Ascending aorta (tissue), 2 donors: ENCODE measurements around the gene MAP3K12. TPM values are rescaled to one million over a fixed set of nuclear protein-coding genes. Genes with fewer than 3 reads are reported as not detected.
A peak's percentile ranks its signal among the peaks of the same experiment; 100 is the strongest.

ENCODE experiments used
- DNase-seq, 2 donors: peaks; one replicate each; pipeline ENCODE4 v3.0.0-alpha.2; 2019; ENCODE audit warnings: low spot score in 2 of 2
- H3K27ac ChIP-seq, 2 donors: fragments of 200-600 bp; sonication (generic); one replicate each; pipeline ENCODE4 v1.5.1; 2016 to 2017; ENCODE audit warnings: mild to moderate bottlenecking in 1 of 2
- H3K27me3 ChIP-seq: fragments of 200-600 bp; sonication (generic); one replicate; pipeline ENCODE4 v1.5.1; 2017
- H3K36me3 ChIP-seq, 2 donors: fragments of 200-600 bp; sonication (generic); one replicate each; pipeline ENCODE4 v1.5.1; 2016
- H3K4me1 ChIP-seq, 2 donors: fragments of 200-600 bp; sonication (generic); one replicate each; pipeline ENCODE4 v1.5.1; 2016 to 2017; ENCODE audit warnings: mild to moderate bottlenecking in 1 of 2
- H3K4me3 ChIP-seq, 2 donors: fragments of 200-600 bp; sonication (generic); one replicate each; pipeline ENCODE4 v1.5.1; 2016 to 2017; ENCODE audit warnings: mild to moderate bottlenecking in 1 of 2
- H3K9me3 ChIP-seq, 2 donors: fragments of 200-600 bp; sonication (generic); one replicate each; pipeline ENCODE4 v1.5.1; 2016
- intact Hi-C: fragments of 100-400 bp; cut with DNase I; formaldehyde crosslinking; loops from one replicate; pipeline ENCODE4 v1.15.1; 2023
- total RNA-seq: library from RNA; depleted of rRNA; stranded (reverse); fragments of >200 nt; gene quantifications from one replicate; pipeline ENCODE4 v1.1.0, GENCODE V29; 2016
- TF ChIP-seq, protein P1 (sequence below), 3 experiments: fragments of 200-600 bp in 2 of 3; fragments of 450-650 bp in 1 of 3; sonication (generic) in 2 of 3; IDR thresholded peaks; one replicate each; pipeline ENCODE4 v1.5.1; 2016 to 2019; ENCODE audit warnings: antibody characterized with exemption in 3 of 3, mild to moderate bottlenecking in 1 of 3, moderate library complexity in 1 of 3

The MAP3K12 gene
- total RNA-seq, 1 donor from 2014 or later: 20.8 TPM

DNA sequence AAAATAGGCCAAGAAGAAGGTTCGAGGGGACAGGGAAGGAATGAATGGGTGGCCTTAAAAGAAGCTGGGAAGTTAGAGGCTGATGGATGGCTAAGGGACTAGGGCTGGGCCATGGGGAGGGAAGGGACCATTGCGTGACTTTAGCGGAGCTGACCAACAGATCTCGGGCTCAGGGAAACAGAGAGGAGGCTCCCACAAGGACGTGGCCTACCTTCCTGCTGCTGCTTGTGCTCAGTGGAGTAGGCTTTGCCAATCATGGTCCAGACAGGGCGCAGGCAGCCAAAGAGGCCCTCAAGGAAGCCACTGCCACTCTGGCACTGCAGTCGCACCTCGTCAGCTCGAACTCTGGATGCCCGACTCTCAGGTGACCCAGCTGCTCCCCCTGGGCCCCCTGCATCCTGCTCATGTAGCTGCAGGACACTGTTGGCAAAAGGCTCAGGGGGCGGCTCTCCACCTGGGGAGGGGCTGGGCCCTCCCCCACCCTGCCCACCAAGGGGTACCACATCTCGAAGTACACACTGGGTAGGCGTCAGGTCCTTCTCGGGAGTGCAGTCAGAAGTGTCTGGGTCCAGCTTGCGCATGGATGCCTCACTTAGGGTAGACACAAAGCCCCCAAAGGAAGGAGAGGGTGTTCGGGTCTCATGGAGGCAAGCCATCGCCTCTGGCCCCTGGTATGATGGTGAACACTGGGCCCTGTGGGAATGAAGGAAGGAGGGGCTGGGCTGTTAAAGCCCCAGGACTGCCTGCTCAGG is 12.3 kb downstream of the MAP3K12 start:
- no peak for DNase-seq
- no peaks in the 10 kb centered on the region for H3K27me3 ChIP-seq
- no peaks in the 10 kb centered on the region for H3K9me3 ChIP-seq
- no peaks in the 10 kb centered on the region for H3K4me1 ChIP-seq
- TF ChIP-seq, protein P1, sequence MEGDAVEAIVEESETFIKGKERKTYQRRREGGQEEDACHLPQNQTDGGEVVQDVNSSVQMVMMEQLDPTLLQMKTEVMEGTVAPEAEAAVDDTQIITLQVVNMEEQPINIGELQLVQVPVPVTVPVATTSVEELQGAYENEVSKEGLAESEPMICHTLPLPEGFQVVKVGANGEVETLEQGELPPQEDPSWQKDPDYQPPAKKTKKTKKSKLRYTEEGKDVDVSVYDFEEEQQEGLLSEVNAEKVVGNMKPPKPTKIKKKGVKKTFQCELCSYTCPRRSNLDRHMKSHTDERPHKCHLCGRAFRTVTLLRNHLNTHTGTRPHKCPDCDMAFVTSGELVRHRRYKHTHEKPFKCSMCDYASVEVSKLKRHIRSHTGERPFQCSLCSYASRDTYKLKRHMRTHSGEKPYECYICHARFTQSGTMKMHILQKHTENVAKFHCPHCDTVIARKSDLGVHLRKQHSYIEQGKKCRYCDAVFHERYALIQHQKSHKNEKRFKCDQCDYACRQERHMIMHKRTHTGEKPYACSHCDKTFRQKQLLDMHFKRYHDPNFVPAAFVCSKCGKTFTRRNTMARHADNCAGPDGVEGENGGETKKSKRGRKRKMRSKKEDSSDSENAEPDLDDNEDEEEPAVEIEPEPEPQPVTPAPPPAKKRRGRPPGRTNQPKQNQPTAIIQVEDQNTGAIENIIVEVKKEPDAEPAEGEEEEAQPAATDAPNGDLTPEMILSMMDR (IDR thresholded peaks at IDR 0.05): no peak
- peak overlapping the region in 1 of 2 donors; percentile 0 for H3K27ac ChIP-seq
- intact Hi-C loops: no loop called here
- no peak overlapping the region for H3K4me3 ChIP-seq
- H3K36me3 ChIP-seq: peaks cover 51 to 58% of the 10 kb centered on the region in 2 donors

DNA sequence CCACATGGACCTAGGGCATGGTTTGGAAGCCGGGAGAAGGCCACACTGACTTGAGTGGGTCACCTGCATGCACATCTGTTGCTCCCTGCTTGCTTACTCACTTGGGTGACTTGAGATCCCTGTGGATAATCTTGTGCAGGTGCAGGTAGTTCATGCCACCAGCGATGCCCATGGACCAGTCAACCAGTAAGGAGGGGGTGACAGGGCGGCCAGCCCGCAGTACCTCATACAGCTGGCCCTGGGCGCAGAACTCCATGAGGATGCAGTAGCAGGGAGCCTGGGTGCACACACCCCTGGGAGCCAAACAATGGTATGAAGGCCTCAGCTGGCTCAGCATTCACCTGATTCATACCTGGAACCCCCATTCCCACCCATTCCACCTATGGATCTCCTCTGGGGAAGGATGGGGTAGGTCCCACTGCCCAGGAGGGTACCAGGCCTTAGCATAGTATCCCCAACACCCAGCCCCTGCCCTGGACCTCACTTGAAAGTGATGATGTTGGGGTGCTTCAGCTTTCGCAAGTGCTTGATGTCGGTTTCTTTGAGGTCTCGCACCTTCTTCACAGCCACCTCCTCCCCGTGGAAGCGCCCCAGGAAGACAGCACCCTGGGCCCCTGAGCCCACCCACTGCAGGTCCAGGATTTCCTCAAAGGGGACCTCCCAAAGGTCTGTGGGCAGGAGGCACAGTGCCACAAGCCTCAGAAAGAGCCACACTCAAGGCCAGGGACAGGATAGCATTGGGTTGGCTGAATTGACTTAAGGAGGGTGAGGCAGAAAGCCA is 13.1 kb downstream of the MAP3K12 start:
- H3K9me3 ChIP-seq: no peaks in the 10 kb centered on the region
- no peaks in the 10 kb centered on the region for H3K27me3 ChIP-seq
- H3K4me3 ChIP-seq: no peak overlapping the region
- intact Hi-C loops: no loop called here
- H3K27ac ChIP-seq: peak overlapping the region in 1 of 2 donors; percentile 0
- H3K36me3 ChIP-seq: peaks cover 57 to 66% of the 10 kb centered on the region in 2 donors
- no peaks in the 10 kb centered on the region for H3K4me1 ChIP-seq
- DNase-seq: peak in 1 of 2 donors; percentile 56
- TF ChIP-seq, protein P1 (IDR thresholded peaks at IDR 0.05): no peak

DNA sequence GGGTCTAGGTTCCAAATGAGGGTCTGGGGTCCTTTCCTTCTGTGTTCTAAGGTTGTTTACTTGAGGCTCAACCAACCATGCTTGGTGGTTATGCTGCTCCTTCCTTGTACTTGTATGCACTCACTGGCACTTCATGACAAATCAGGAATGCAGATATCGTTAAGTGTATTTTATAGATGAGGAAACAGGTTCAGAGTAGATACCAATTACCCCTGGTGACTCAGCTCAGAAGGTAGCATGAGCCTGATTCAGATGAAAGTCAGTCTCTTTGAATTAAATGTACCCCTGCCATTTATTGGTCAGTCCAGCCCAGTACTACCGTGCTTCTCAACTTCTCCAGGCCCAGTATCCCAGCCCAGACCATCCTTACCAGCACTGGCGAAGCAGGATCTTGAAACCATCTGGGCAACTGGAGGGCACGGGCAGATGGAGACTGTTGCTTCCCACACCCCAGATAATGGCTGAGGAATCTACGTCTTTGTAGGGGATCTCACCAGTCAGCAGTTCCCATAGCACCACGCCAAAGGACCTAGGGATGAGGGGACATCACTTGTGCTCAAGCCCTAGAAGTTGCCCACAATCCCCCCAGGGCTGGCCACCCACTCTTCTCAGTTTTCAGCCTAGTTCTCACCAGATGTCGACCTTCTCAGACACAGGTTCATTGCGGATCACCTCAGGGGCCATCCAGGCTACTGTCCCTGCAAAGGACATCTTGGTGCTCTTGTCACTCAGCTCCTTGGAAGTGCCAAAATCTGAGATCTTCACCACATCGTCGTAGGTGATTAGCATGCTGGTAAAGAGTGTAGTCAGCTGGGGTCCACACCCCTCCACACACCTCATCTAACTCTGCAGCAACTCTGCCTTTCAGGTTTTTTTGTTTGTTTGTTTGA is 14.3 kb downstream of the MAP3K12 start:
- no peak overlapping the region for H3K4me3 ChIP-seq
- intact Hi-C loops: no loop called here
- H3K36me3 ChIP-seq: peaks cover 68 to 78% of the 10 kb centered on the region in 2 donors
- DNase-seq: peak in 1 of 2 donors; percentile 46
- H3K9me3 ChIP-seq: no peaks in the 10 kb centered on the region
- no peak overlapping the region for H3K27ac ChIP-seq
- TF ChIP-seq, protein P1 (IDR thresholded peaks at IDR 0.05): no peak
- no peaks in the 10 kb centered on the region for H3K4me1 ChIP-seq
- H3K27me3 ChIP-seq: no peaks in the 10 kb centered on the region

DNA sequence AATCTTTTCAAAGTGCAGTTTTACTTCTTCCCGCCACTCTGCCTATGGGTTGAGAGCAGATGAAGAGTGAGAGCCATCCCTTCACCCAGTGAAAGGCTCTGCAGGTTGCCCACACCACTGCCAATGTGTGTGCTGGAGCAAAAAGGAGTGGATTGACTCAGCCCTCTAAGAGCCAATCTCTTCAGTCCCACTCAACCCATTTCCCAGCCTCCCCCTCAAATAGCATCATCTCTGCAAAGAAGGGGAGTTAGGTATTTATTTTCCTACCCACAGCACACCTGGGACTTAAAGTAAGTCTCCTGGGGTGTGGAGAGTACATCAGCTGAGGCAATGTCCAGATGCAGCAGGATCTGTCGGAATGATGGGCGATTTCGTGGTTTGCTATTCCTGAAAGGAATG is 15.3 kb downstream of the MAP3K12 start:
- Histone ChIP-seq H3K4me3 (no peak overlapping the region), H3K27ac (no peak overlapping the region), H3K4me1 (no peaks in the 10 kb centered on the region), H3K36me3 (peaks cover 77 to 85% of the 10 kb centered on the region in 2 donors), H3K9me3 (no peaks in the 10 kb centered on the region), H3K27me3 (no peaks in the 10 kb centered on the region)
- intact Hi-C loops: no loop called here
- peak in 1 of 2 donors; percentile 13 for DNase-seq
- TF ChIP-seq, protein P1 (IDR thresholded peaks at IDR 0.05): no peak

DNA sequence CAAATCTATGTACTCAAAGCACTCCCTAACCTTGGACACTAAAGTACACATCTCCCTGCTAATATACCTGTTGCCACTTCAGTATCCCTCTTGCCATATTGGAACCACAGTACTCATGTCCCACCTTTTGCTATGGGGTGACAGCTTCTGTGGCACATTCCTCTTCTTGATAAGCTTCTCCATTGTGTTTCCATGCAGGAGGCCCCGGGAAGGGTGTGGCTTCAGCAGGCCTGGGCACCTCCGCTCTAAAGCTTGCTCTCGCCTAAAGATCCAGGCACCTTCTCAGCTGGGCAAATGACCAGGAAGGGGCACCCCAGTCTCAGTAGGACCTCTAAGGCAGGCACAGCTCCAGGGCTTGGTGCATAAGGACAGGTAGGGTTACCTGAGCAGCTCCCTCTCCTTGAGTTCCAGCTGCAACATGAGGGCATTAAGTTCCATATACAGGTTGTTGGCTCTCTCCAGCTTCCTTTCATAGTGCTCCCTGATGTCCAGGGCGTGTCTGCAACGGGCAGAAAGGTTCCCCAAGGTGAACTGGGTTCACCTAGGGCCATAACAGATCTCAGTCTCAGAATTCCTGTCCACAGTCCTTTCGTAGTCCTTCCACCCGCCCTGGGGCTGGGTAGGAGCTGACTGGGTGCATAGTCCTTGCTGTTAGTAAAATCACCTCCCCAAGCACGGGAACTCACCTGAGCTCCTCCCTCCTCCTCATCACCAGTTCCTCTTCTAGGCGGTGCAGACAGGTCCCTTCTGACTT is 15.9 kb downstream of the MAP3K12 start:
- no peaks in the 10 kb centered on the region for H3K9me3 ChIP-seq
- TF ChIP-seq, protein P1 (IDR thresholded peaks at IDR 0.05): no peak
- no peaks in the 10 kb centered on the region for H3K4me1 ChIP-seq
- no peak overlapping the region for H3K4me3 ChIP-seq
- H3K27ac ChIP-seq: no peak overlapping the region
- no peaks in the 10 kb centered on the region for H3K27me3 ChIP-seq
- intact Hi-C loops: no loop called here
- DNase-seq: peak in 1 of 2 donors; percentile 55
- H3K36me3 ChIP-seq: peaks cover 81 to 91% of the 10 kb centered on the region in 2 donors
